Measurements from ENCODE around the gene ARFGAP3.

GRCh38 chr22:42805998-42806830, 50.9 kb downstream of the ARFGAP3 start:
- TF ChIP-seq CTCF (IDR thresholded peaks at IDR 0.05 in 4 of 5, conservative IDR thresholded peaks at IDR 0.05 in 1 of 5) (no peak), POLR2A (IDR thresholded peaks at IDR 0.05) (no peak)
